Right lobe of liver (tissue), 6 donors: Measurements from ENCODE around the gene ESR2. TPM values are rescaled to one million over a fixed set of nuclear protein-coding genes. Genes with fewer than 3 reads are reported as not detected.

Source experiments
- ATAC-seq, 4 donors: fragments of 200-7000 bp; cut with Tn5 transposase; one replicate each; pipeline ENCODE4 v1.9.1; 2020; ENCODE audit warnings: mild to moderate bottlenecking in 4 of 4, moderate library complexity in 4 of 4
- DNase-seq, 3 donors: peaks; one replicate each; pipeline ENCODE4 v3.0.0-alpha.2; 2020
- H3K27ac ChIP-seq, 3 donors: fragments of 200-600 bp; one replicate each; pipeline ENCODE4 v1.8.0; 2022
- H3K27me3 ChIP-seq, 2 donors: fragments of 200-600 bp; one replicate each; pipeline ENCODE4 v1.8.0; 2022
- H3K36me3 ChIP-seq, 4 donors: fragments of 200-600 bp; sonication (generic) in 1 of 4; one replicate each; pipeline versions ENCODE4 v1.5.1 to v1.8.0; 2017 to 2022; ENCODE audit warnings: control low read depth in 1 of 4
- H3K4me1 ChIP-seq, 4 donors: fragments of 200-600 bp; sonication (generic) in 1 of 4; one replicate each; pipeline versions ENCODE4 v1.5.1 to v1.8.0; 2017 to 2022; ENCODE audit warnings: control low read depth in 1 of 4
- H3K4me3 ChIP-seq, 3 donors: fragments of 200-600 bp; one replicate each; pipeline ENCODE4 v1.8.0; 2022
- H3K9me3 ChIP-seq, 4 donors: fragments of 200-600 bp; sonication (generic) in 1 of 4; one replicate each; pipeline versions ENCODE4 v1.5.1 to v1.8.0; 2017 to 2022; ENCODE audit warnings: control low read depth in 1 of 4
- CTCF ChIP-seq, 4 donors: fragments of 200-600 bp in 3 of 4; fragments of 450-650 bp in 1 of 4; IDR thresholded peaks; one replicate each; pipeline versions ENCODE4 v1.5.1 to v1.8.0; 2016 to 2022; ENCODE audit warnings: antibody characterized with exemption in 4 of 4, mild to moderate bottlenecking in 2 of 4
- POLR2A ChIP-seq: fragments of 450-650 bp; IDR thresholded peaks from one replicate; pipeline ENCODE4 v1.6.1; 2017; ENCODE audit warnings: antibody characterized with exemption, mild to moderate bottlenecking
- WGBS: methylation state at CpG from one replicate; pipeline ENCODE4 v1.1.6; 2018; ENCODE audit warnings: low coverage, low lambda C conversion rate; ENCODE audit not compliant: insufficient coverage; ENCODE audit errors: missing lambda C conversion rate; 5-methylcytosine and 5-hydroxymethylcytosine counted together
- intact Hi-C, 2 donors: fragments of 100-400 bp; cut with DNase I; formaldehyde crosslinking; loops; one replicate each; pipeline versions ENCODE4 v1.11.2 to v1.14.1; 2022
- total RNA-seq, 6 experiments: library from RNA; depleted of rRNA in 2 of 6; stranded (reverse); fragments of >200 nt in 2 of 6; fragmentation: NEBNext Ultra II Directional in 3 of 6; extraction: Animal tissue kit (Norgen Biotek cat#: 25700) in 3 of 6; gene quantifications; one replicate each; pipeline versions ENCODE4 v1.1.0 to v1.2.4, GENCODE V29; 2016 to 2023
- donor health status: DM: no; HTN: yes; CAD: no.
- donor health status: DM: no; HTN: no; CAD: no.
- donor health status: DM: no; HTN: no; CAD: no.
- donor health status: DM: no; HTN: yes; CAD: no.
- donor health status: DM: no; HTN: yes; CAD: no.

The ESR2 gene
- total RNA-seq, 6 experiments from 2014 or later: 0.04 TPM; not detected in 5

GRCh38 chr14:64235652-64236640, 58.2 kb downstream of the ESR2 start:
- WGBS: 70% methylated on average over 11 of the region's 13 CpGs
- Histone ChIP-seq H3K27ac (no peak overlapping the region), H3K9me3 (no peaks in the 10 kb centered on the region), H3K36me3 (peaks cover 0 to under 1% (median 0%) of the 10 kb centered on the region in 4 donors), H3K27me3 (no peaks in the 10 kb centered on the region), H3K4me1 (no peaks in the 10 kb centered on the region), H3K4me3 (no peak overlapping the region)
- TF ChIP-seq POLR2A (no peak), CTCF (IDR thresholded peaks at IDR 0.05) (no peak)
- DNase-seq (no peak), ATAC-seq (peak in 1 of 4 donors; percentile 12)
- intact Hi-C loops: no loop called here

- Histone ChIP-seq H3K4me1 (no peaks in the 10 kb centered on the region), H3K27me3 (no peaks in the 10 kb centered on the region), H3K9me3 (no peaks in the 10 kb centered on the region), H3K27ac (no peak overlapping the region), H3K36me3 (peaks cover 0 to 2% (median 0%) of the 10 kb centered on the region in 4 donors), H3K4me3 (no peak overlapping the region)
- intact Hi-C loops: no loop called here
- TF ChIP-seq CTCF (IDR thresholded peaks at IDR 0.05) (no peak), POLR2A (no peak)
- peak in 1 of 3 donors; percentile 60 for DNase-seq
- peak in 3 of 4 donors; percentile 39 to 52 (median 52) for ATAC-seq
- 65% methylated on average over 11 of the region's 24 CpGs for WGBS
Measured at GRCh38 chr14:64234877-64235651, 59.1 kb downstream of the ESR2 start.

GRCh38 chr14:64233531-64234190, 60.5 kb downstream of the ESR2 start:
- Histone ChIP-seq H3K27me3 (no peaks in the 10 kb centered on the region), H3K4me1 (no peaks in the 10 kb centered on the region), H3K36me3 (peaks cover 0 to 5% (median 2%) of the 10 kb centered on the region in 4 donors), H3K4me3 (no peak overlapping the region), H3K9me3 (no peaks in the 10 kb centered on the region), H3K27ac (no peak overlapping the region)
- peak in 1 of 4 donors; percentile 9 for ATAC-seq
- intact Hi-C loops: no loop called here
- WGBS: 82% methylated on average over 4 of the region's 4 CpGs
- TF ChIP-seq POLR2A (no peak), CTCF (IDR thresholded peaks at IDR 0.05) (no peak)
- DNase-seq: no peak

- Histone ChIP-seq H3K27ac (no peak overlapping the region), H3K27me3 (no peaks in the 10 kb centered on the region), H3K4me1 (no peaks in the 10 kb centered on the region), H3K36me3 (peaks cover 0 to 12% (median 5%) of the 10 kb centered on the region in 4 donors), H3K9me3 (no peaks in the 10 kb centered on the region), H3K4me3 (no peak overlapping the region)
- TF ChIP-seq POLR2A: no peak
- TF ChIP-seq CTCF (IDR thresholded peaks at IDR 0.05): no peak
- 80% methylated on average over 1 of the region's 9 CpGs for WGBS
- intact Hi-C loops: no loop called here
- peak in 1 of 4 donors; percentile 14 for ATAC-seq
- DNase-seq: no peak
Measured at GRCh38 chr14:64232944-64233343, 61.2 kb downstream of the ESR2 start.
